ENCODE data around the gene ARL6. TPM values are rescaled to one million over a fixed set of nuclear protein-coding genes. Genes with fewer than 3 reads are reported as not detected.

Gene ARL6, protein sequence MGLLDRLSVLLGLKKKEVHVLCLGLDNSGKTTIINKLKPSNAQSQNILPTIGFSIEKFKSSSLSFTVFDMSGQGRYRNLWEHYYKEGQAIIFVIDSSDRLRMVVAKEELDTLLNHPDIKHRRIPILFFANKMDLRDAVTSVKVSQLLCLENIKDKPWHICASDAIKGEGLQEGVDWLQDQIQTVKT
- polyA plus RNA-seq (ENCODE audit: low read depth in 6 of 6), result 1 to 10 TPM; 1.1 to 4.3 (median 2.5) TPM

- Mint-ChIP-seq H3K36me3 (peaks cover 0 to 2% of the 10 kb centered on the region in 2 donors), H3K27ac (peak within 1 kb of the TSS; percentile 90 to 98 (median 96)), H3K4me3 (peak within 1 kb of the TSS; percentile 95 to 99 (median 98)), H3K27me3 (peaks cover 0 to 1% (median 0%) of the 10 kb centered on the region in 3 donors), H3K4me1 (peaks cover 15 to 29% (median 26%) of the 10 kb centered on the region in 3 donors), H3K9me3 (peaks cover 0 to 2% (median 0%) of the 10 kb centered on the region in 7 donors)
- peak; percentile 74 for DNase-seq
- ATAC-seq (ENCODE audit: low read depth in 2 of 2), result peak; percentile 88 to 90
These were observed at the start of gene ARL6 for GRCh38 chr3:97764407-97765238. Gene ARL6, plus strand, starts transcription at chr3:97764758. Its CDS starts 3,350 bp downstream, at chr3:97768108.

DNA sequence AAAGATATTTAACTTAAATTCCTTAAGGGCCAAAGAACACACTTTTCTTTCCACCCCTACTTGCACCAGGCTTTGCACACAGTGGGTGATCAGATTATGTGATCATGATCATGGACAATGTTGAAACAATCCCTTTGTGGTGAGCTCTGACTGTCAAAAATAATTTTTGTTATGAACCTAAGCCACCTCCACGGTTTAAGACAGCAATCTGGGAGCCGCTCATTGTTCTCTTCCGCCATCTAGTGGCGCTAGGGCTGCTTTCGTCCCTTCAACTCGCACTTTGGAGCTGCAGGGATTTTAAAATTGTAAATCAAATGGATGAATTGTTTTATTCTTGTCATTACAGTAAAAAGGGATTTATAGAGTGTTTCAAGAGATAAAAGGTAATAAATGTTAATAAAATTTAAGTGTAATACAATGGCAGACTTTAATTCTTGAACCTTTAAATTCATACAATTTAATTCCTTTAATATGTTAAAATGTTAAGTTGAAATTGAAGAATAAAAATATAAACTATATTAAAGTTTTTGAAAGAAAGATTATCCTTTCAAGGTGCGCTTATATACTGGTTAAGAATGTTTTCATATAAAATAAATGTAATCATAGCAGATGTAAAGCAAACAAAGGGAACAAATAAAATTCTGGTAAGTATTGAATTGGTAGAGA, 45.3 kb upstream of the ARL6 start:
- Mint-ChIP-seq H3K4me3 (peak overlapping the region in 2 of 8 donors; percentile 16 to 30), H3K27me3 (peaks cover 0 to 2% (median 0%) of the 10 kb centered on the region in 3 donors), H3K9me3 (no peaks in the 10 kb centered on the region), H3K36me3 (no peaks in the 10 kb centered on the region), H3K4me1 (no peaks in the 10 kb centered on the region), H3K27ac (no peak overlapping the region)
- DNase-seq (peak; percentile 36), ATAC-seq (ENCODE audit: low read depth in 2 of 2) (peak; percentile 80 to 83)

GRCh38 chr3:97720417-97720816, 44.1 kb upstream of the ARL6 start:
- no peak for ATAC-seq (ENCODE audit: low read depth in 2 of 2)
- H3K27me3 Mint-ChIP-seq, result peaks cover 0 to 4% (median 0%) of the 10 kb centered on the region in 3 donors
- no peak overlapping the region for H3K4me3 Mint-ChIP-seq
- no peak overlapping the region for H3K27ac Mint-ChIP-seq
- H3K4me1 Mint-ChIP-seq, result no peaks in the 10 kb centered on the region
- H3K36me3 Mint-ChIP-seq, result no peaks in the 10 kb centered on the region
- no peaks in the 10 kb centered on the region for H3K9me3 Mint-ChIP-seq
- DNase-seq, result no peak

DNA sequence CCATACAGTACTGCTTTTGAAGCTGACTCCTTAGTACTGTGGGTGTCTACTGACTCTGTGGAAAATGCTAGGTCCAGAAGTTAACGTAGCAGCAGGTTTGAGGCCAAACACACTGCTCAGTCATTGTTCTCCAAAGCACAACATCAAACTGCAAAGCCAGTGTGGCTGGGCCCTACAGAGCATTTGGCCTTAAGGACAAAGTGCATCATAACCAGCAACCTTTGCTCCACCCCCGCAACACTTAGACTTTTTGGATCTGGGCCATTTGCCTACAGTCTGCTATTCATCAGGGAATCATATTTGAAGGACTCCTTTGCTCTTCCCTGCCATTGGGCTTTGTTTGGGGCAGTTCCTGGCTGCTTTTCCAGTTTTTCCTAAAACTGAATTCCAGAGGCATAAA, 43.1 kb upstream of the ARL6 start:
- H3K9me3 Mint-ChIP-seq, result no peaks in the 10 kb centered on the region
- ATAC-seq (ENCODE audit: low read depth in 2 of 2), result no peak

GRCh38 chr3:97736928-97737327, 27.6 kb upstream of the ARL6 start:
- ATAC-seq (ENCODE audit: low read depth in 2 of 2), result no peak
- Mint-ChIP-seq H3K9me3 (no peaks in the 10 kb centered on the region), H3K4me1 (no peaks in the 10 kb centered on the region), H3K36me3 (no peaks in the 10 kb centered on the region), H3K27me3 (peaks cover 20 to 24% (median 21%) of the 10 kb centered on the region in 3 donors), H3K4me3 (no peak overlapping the region), H3K27ac (peak overlapping the region in 1 of 6 donors; percentile 10)
- DNase-seq, result no peak

More for the DNA sequence above, 43.1 kb upstream of the ARL6 start:
- DNase-seq, result no peak
- Mint-ChIP-seq H3K4me3 (no peak overlapping the region), H3K27ac (no peak overlapping the region), H3K27me3 (peaks cover 0 to 4% (median 0%) of the 10 kb centered on the region in 3 donors), H3K36me3 (no peaks in the 10 kb centered on the region), H3K4me1 (no peaks in the 10 kb centered on the region)

DNA sequence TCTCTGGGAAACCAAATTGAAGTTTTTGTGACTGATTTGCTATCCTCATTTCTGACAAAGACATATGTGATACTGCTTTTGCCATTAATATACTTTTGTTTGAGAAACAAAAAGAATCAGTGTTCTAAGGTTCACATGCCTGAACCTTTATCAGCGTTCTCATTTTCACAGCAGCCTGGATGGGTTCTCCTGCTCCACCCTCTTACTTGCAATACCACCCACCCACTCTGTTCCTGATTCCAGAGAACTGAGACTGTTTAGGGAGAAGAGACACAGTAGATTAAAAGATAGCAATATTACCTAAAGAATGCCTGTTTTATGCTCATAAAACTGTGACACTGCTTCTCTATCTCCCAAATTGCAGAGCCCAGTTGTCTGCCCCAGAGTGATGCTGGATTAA, 25.8 kb upstream of the ARL6 start:
- ATAC-seq (ENCODE audit: low read depth in 2 of 2), result no peak
- DNase-seq, result no peak
- Mint-ChIP-seq H3K4me1 (no peaks in the 10 kb centered on the region), H3K4me3 (no peak overlapping the region), H3K27me3 (peaks cover 17 to 18% (median 17%) of the 10 kb centered on the region in 3 donors), H3K36me3 (no peaks in the 10 kb centered on the region), H3K9me3 (no peaks in the 10 kb centered on the region), H3K27ac (no peak overlapping the region)

GRCh38 chr3:97742036-97742435, 22.5 kb upstream of the ARL6 start:
- no peaks in the 10 kb centered on the region for H3K9me3 Mint-ChIP-seq
- no peaks in the 10 kb centered on the region for H3K36me3 Mint-ChIP-seq
- H3K27me3 Mint-ChIP-seq, result peaks cover 20 to 27% (median 21%) of the 10 kb centered on the region in 3 donors
- ATAC-seq (ENCODE audit: low read depth in 2 of 2), result no peak
- DNase-seq, result no peak
- no peak overlapping the region for H3K4me3 Mint-ChIP-seq
- no peak overlapping the region for H3K27ac Mint-ChIP-seq
- no peaks in the 10 kb centered on the region for H3K4me1 Mint-ChIP-seq

- Mint-ChIP-seq H3K27me3 (peaks cover 20 to 28% (median 21%) of the 10 kb centered on the region in 3 donors), H3K9me3 (no peaks in the 10 kb centered on the region), H3K27ac (no peak overlapping the region), H3K4me3 (no peak overlapping the region), H3K36me3 (no peaks in the 10 kb centered on the region), H3K4me1 (no peaks in the 10 kb centered on the region)
- ATAC-seq (ENCODE audit: low read depth in 2 of 2) (no peak), DNase-seq (no peak)
These were observed 20.3 kb upstream of the ARL6 start for GRCh38 chr3:97744289-97744688.

- ATAC-seq (ENCODE audit: low read depth in 2 of 2) (peak; percentile 60 to 61), DNase-seq (no peak)
- Mint-ChIP-seq H3K4me1 (peaks cover 15 to 29% (median 26%) of the 10 kb centered on the region in 3 donors), H3K4me3 (peak overlapping the region; percentile 95 to 99 (median 98)), H3K36me3 (no peaks in the 10 kb centered on the region), H3K27ac (peak overlapping the region; percentile 90 to 98 (median 96)), H3K27me3 (peaks cover 4 to 8% (median 5%) of the 10 kb centered on the region in 3 donors), H3K9me3 (peaks cover 0 to 2% (median 0%) of the 10 kb centered on the region in 7 donors)
These were observed 762 bp upstream of the ARL6 start for GRCh38 chr3:97763586-97764406.

GRCh38 chr3:97765336-97765735, 778 bp downstream of the ARL6 start:
- DNase-seq, result no peak
- no peak for ATAC-seq (ENCODE audit: low read depth in 2 of 2)
- H3K36me3 Mint-ChIP-seq, result peaks cover 4 to 9% of the 10 kb centered on the region in 2 donors
- H3K27ac Mint-ChIP-seq, result peak overlapping the region in 3 of 6 donors; percentile 34 to 98 (median 90)
- H3K4me1 Mint-ChIP-seq, result peaks cover 15 to 29% (median 26%) of the 10 kb centered on the region in 3 donors
- H3K9me3 Mint-ChIP-seq, result peaks cover 0 to 4% (median 0%) of the 10 kb centered on the region in 7 donors
- no peaks in the 10 kb centered on the region for H3K27me3 Mint-ChIP-seq
- H3K4me3 Mint-ChIP-seq, result peak overlapping the region; percentile 95 to 99 (median 98)

DNA sequence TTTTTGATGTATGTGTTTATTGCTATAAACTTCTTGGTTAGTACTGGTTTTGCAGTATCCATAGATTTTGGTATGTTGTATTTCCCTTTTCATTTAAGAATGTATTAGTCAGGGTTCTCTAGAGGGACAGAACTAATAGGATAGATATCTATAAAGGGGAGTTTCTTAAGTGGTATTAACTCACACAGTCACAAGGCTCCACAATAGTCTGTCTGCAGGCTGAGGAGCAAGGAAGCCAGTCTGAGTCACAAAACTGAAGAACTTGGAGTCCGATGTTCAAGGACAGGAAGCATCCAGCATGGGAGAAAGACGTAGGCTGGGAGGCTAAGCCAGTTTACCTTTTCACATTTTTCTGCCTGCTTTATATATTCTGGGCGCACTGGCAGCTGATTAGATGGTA, 8.4 kb downstream of the ARL6 start:
- Mint-ChIP-seq H3K36me3 (peaks cover 11 to 32% of the 10 kb centered on the region in 2 donors), H3K4me3 (no peak overlapping the region), H3K4me1 (peaks cover 0 to 6% (median 0%) of the 10 kb centered on the region in 3 donors), H3K27ac (no peak overlapping the region), H3K27me3 (no peaks in the 10 kb centered on the region), H3K9me3 (peaks cover 0 to 9% (median 0%) of the 10 kb centered on the region in 7 donors)
- DNase-seq, result no peak
- no peak for ATAC-seq (ENCODE audit: low read depth in 2 of 2)

DNA sequence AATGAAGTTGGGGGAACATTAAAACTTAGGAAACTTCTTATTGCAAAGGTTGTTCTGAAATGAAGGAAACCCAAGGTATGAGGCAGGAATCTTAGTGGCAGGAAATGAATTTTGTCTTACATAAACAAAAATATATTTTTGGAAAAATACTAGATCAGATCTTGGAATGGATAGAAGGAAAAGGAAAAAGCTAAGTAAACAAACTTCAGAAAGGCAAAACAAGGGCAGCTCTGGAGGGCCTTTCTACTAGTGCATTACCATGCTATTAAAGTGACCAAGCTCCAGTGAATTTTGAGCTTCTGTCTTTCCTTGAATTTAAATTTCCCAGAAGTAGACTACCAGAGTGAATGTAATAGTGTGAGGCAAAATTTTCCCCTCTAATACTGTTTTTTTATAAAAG, 13.6 kb downstream of the ARL6 start:
- Mint-ChIP-seq H3K9me3 (no peaks in the 10 kb centered on the region), H3K36me3 (peaks cover 0 to 10% of the 10 kb centered on the region in 2 donors), H3K4me3 (no peak overlapping the region)

More for the DNA sequence above, 13.6 kb downstream of the ARL6 start:
- no peak for ATAC-seq (ENCODE audit: low read depth in 2 of 2)
- H3K4me1 Mint-ChIP-seq, result no peaks in the 10 kb centered on the region
- no peak for DNase-seq
- H3K27me3 Mint-ChIP-seq, result no peaks in the 10 kb centered on the region
- H3K27ac Mint-ChIP-seq, result peak overlapping the region in 1 of 6 donors; percentile 4
